Measurements from ENCODE around the gene TET1. TPM values are rescaled to one million over a fixed set of nuclear protein-coding genes. Genes with fewer than 3 reads are reported as not detected.

TET1 gene
- total and polyA plus RNA-seq, 2 of the 13 experiments (the other 11 are each of a cell fraction or from before 2014, with no cell fraction given), result 6.9 to 7.3 TPM

GRCh38 chr10:68560186-68560942 lies at the start of gene TET1 (continued):
- TF ChIP-seq ZNF576 (CRISPR knock-in tag; IDR thresholded peaks at IDR 0.05), result no peak
- no peak for TF ChIP-seq CHCHD3 (CRISPR knock-in tag; IDR thresholded peaks at IDR 0.05)
- peak; percentile 75 for TF ChIP-seq KAT8 (CRISPR knock-in tag; IDR thresholded peaks at IDR 0.05)
- peak; percentile 58; the same call in 1 of the 2 replicates for TF ChIP-seq THRA (CRISPR knock-in tag; IDR thresholded peaks at IDR 0.05; ENCODE audit: borderline replicate concordance)
- TF ChIP-seq KMT2B (CRISPR knock-in tag; IDR thresholded peaks at IDR 0.05), result peak; percentile 70; the same call in 1 of the 2 replicates
- TF ChIP-seq FOXA3 (CRISPR knock-in tag; IDR thresholded peaks at IDR 0.05), result no peak
- no peak for TF ChIP-seq RBAK (CRISPR knock-in tag; IDR thresholded peaks at IDR 0.05)
- no peak for TF ChIP-seq ZNF138 (CRISPR knock-in tag; IDR thresholded peaks at IDR 0.05; ENCODE audit: low read depth)
- no peak for TF ChIP-seq ZNF431 (CRISPR knock-in tag; IDR thresholded peaks at IDR 0.05; ENCODE audit: borderline replicate concordance, low read depth)
- TF ChIP-seq MXD3 (CRISPR knock-in tag; IDR thresholded peaks at IDR 0.05), result peak; percentile 67; the same call in 1 of the 2 replicates
- no peak for TF ChIP-seq ZBTB33 (CRISPR knock-in tag; IDR thresholded peaks at IDR 0.05)
- no peak for TF ChIP-seq MIER2 (CRISPR knock-in tag; IDR thresholded peaks at IDR 0.05)
- TF ChIP-seq NFATC3 (CRISPR knock-in tag; IDR thresholded peaks at IDR 0.05), result no peak; the same call in 1 of the 2 replicates
- TF ChIP-seq ZBTB1 (CRISPR knock-in tag; IDR thresholded peaks at IDR 0.05; ENCODE audit: borderline replicate concordance), result no peak
- TF ChIP-seq ATF1 (CRISPR knock-in tag; IDR thresholded peaks at IDR 0.05), result no peak
- 0 out of 2 replicates have a peak, but pooled peaks have one; percentile 41 for TF ChIP-seq ZBTB44 (CRISPR knock-in tag; IDR thresholded peaks at IDR 0.05)
- peak; percentile 62; the same call in 1 of the 2 replicates for TF ChIP-seq HES4 (CRISPR knock-in tag; IDR thresholded peaks at IDR 0.05; ENCODE audit: borderline replicate concordance)
- 0 out of 2 replicates have a peak, but pooled peaks have one; percentile 39 for TF ChIP-seq SMAD3 (CRISPR knock-in tag; IDR thresholded peaks at IDR 0.05)
- TF ChIP-seq REPIN1 (CRISPR knock-in tag; IDR thresholded peaks at IDR 0.05; ENCODE audit: borderline replicate concordance, low read depth), result peak; percentile 76
- no peak for TF ChIP-seq ZFP41 (CRISPR knock-in tag; IDR thresholded peaks at IDR 0.05; ENCODE audit: borderline replicate concordance)
- 0 out of 2 replicates have a peak, but pooled peaks have one; percentile 24 for TF ChIP-seq RELA (CRISPR knock-in tag; IDR thresholded peaks at IDR 0.05)
- no peak for TF ChIP-seq FOXO4 (CRISPR knock-in tag; conservative IDR thresholded peaks at IDR 0.05)
- TF ChIP-seq TEAD3 (CRISPR knock-in tag; optimal IDR thresholded peaks at IDR 0.05; ENCODE audit: borderline replicate concordance), result peak; percentile 37

All from HepG2 (cell line).